Neural progenitor cell (in vitro differentiated cells): ENCODE data around the gene ATP11C.
"Not testable (repeated sequence)": the region's sequence is repeated elsewhere in the genome, so short reads cannot be mapped to it uniquely, and the experiment has no call there.

Experiments used
- EZH2 ChIP-seq: fragments of 200-600 bp; sonication (generic); IDR thresholded peaks from 2 replicates; pipeline ENCODE4 v1.6.1; 2017; ENCODE audit warnings: antibody characterized with exemption, mild to moderate bottlenecking, moderate library complexity
- TF ChIP-seq, protein P1 (sequence below): fragments of 200-600 bp; sonication (generic); IDR thresholded peaks from 2 replicates; pipeline ENCODE4 v1.5.1; 2017; ENCODE audit warnings: antibody characterized with exemption, mild to moderate bottlenecking

DNA sequence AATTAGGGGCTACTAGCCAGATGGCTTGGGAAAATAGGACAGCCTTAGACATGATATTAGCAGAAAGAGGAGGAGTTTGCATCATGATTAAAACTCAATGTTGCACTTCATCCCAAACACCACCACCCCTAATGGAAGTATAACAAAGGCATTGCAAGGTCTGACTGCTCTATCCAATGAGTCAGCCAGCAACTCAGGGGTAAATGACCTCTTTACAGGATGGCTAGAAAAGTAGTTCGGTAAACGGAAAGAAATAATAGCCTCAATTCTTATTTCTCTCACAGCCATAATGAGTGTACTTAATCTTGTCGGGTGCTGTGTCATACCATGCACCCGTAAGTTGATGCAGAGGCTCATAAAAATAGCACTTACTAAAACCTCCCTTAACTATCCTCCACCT, 76.0 kb downstream of the ATP11C start:
- TF ChIP-seq, protein P1, sequence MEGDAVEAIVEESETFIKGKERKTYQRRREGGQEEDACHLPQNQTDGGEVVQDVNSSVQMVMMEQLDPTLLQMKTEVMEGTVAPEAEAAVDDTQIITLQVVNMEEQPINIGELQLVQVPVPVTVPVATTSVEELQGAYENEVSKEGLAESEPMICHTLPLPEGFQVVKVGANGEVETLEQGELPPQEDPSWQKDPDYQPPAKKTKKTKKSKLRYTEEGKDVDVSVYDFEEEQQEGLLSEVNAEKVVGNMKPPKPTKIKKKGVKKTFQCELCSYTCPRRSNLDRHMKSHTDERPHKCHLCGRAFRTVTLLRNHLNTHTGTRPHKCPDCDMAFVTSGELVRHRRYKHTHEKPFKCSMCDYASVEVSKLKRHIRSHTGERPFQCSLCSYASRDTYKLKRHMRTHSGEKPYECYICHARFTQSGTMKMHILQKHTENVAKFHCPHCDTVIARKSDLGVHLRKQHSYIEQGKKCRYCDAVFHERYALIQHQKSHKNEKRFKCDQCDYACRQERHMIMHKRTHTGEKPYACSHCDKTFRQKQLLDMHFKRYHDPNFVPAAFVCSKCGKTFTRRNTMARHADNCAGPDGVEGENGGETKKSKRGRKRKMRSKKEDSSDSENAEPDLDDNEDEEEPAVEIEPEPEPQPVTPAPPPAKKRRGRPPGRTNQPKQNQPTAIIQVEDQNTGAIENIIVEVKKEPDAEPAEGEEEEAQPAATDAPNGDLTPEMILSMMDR: not testable (repeated sequence)
- TF ChIP-seq EZH2: not testable (repeated sequence)
